Suppressor macrophage treated with lipopolysaccharide for 4 hours (primary cell): ENCODE data around the gene DNAH14.
"Not testable (repeated sequence)": the region's sequence is repeated elsewhere in the genome, so short reads cannot be mapped to it uniquely, and the experiment has no call there.

Source experiments
- DNase-seq: peaks from one replicate; pipeline ENCODE4 v3.0.0-alpha.2; 2020

DNAH14 gene

GRCh38 chr1:225360119-225360518, 430.6 kb downstream of the DNAH14 start:
- DNase-seq, result no peak

GRCh38 chr1:225361176-225361575, 431.7 kb downstream of the DNAH14 start:
- no peak for DNase-seq

GRCh38 chr1:225362805-225363204, 433.3 kb downstream of the DNAH14 start:
- no peak for DNase-seq

DNA sequence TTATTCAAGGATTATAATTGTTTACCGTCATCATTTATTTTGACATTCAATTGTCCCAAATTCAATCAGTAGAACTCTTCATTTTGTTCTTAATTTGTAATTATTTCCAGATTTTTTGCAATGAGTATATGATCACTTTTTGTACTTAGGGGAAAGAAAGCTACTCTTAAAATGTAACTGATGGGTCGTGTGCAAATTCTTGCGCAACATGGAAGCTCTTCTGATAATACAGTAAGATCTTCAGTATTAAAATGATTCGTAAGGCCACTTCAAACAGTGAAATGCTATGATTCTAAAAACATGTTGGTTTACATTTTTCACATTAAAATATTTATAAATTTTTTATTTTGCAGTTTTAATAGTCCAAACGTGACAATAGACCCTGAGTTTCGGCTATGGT, 435.0 kb downstream of the DNAH14 start:
- DNase-seq, result no peak

GRCh38 chr1:225366018-225366417, 436.5 kb downstream of the DNAH14 start:
- DNase-seq, result no peak

DNA sequence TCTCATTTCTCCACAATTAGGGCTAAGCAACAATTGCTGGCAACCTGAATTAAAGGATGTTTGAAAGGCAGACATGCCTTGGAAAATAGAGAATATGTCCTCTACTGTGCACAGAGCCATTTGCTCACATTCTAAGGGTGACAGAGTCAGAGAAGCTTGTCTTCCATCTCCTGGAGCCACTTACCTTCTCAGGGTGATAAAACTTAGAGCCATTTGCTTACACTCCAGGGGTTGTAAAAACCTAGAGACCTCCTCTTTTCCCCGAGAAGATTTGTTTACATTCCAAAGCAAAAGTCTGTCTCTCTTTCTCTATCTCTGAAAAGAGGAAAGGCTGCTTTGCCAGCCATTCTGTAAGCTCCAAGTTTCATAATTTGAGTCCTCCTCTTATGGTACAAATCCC, 437.1 kb downstream of the DNAH14 start:
- no peak for DNase-seq

GRCh38 chr1:225368036-225368552, 438.6 kb downstream of the DNAH14 start:
- DNase-seq, result no peak

- DNase-seq, result no peak
Observed at GRCh38 chr1:225371366-225372010, 442.0 kb downstream of the DNAH14 start.

DNA sequence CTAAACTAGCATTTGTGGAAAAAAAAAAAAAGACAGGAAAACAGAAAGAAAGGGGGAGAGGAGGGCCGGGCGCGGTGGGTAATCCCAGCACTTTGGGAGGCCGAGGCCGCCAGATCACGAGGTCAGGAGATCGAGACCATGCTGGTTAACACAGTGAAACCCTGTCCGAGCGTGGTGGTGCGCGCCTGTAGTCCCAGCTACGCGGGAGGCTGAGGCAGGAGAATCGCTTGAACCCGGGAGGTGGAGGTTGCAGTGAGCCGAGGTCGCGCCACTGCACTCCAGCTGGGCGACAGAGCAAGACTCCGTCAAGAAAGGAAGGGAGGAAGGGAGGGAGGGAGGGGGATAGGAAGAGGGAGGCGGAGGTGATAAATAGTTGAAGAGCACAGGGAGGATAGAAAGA, 443.7 kb downstream of the DNAH14 start:
- DNase-seq, result no peak

- DNase-seq, result no peak
Observed at GRCh38 chr1:225374996-225375395, 445.5 kb downstream of the DNAH14 start.

DNA sequence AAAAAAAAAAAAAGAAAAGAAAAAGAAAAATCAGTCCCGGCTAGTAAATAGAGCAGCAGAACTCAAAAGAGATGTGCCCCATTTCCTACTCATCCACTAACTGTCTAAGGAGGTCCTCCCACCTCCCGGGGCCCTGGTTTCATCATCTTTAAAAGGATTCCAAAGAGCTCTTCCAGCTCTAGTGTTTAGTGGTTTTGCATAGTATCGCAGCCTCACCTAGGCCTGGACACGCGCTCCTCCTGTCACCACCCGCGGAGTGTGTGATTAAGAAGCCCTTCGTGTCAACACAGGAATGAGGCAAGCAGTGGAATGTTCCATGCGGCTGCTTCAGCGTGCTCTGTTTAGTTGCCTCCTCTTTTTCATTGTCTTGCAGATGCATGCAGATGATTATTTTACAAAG, 449.4 kb downstream of the DNAH14 start:
- no peak for DNase-seq

DNA sequence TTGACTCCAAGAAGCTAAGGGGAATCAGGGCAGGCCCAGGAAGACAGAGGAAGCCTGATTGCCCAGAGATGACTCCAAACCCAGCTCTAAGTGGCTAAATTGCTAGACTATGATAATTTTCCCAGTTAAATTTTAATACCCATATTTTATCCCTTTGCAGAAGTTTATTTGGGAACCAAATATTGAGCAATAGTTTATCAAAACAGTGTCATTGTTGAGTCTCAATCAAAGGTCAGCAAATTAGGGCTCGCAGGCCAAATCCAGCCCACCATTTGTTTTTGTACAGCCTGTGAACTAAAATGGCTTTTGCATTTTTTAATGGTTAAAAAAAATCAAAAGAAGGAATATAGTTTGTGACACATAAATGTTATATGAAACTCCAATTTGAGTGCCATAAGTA, 451.2 kb downstream of the DNAH14 start:
- no peak for DNase-seq

GRCh38 chr1:225386860-225387259, 457.4 kb downstream of the DNAH14 start:
- DNase-seq, result not testable (repeated sequence)

DNA sequence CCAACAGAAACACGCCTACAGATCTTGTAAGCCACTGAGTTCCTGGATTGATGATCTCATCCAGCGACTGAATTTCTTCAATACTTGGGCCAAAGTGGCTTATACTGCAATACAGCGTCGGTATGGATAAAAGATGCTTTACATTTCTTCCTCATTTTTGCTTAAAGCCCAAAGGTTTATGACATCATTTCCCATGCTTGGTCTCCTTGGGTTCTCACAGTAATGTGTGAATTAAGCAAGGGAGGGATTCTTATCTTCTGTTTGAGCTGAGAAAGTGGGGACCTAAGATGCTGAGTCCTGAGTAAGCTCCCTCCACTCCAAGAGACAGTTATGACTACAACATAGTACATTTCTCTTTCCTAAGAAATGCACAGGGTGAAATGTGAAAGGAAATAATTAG, 458.9 kb downstream of the DNAH14 start:
- peak; percentile 8 for DNase-seq

- DNase-seq, result no peak
Observed at GRCh38 chr1:225389843-225390242, 460.4 kb downstream of the DNAH14 start.

DNA sequence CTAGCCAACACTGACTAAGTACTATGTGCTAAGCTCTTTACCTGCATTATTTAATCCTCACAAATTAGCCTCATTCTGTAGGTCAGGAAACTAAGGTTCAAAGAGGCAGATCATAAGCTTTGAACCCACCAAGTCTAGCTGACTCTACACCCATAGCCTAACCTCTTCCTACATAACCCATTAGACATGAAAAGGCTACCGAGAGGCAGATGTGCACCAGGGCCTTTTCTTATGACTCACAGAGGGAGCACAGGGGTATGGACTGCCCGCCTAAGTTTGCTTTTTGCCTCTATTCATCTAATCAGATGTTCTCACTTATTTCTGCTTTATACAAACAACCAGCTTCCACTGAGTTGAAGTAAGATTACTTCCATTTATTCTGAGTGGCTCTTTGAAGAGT, 466.9 kb downstream of the DNAH14 start:
- DNase-seq, result no peak

GRCh38 chr1:225400968-225401367, 471.5 kb downstream of the DNAH14 start:
- no peak for DNase-seq

DNA sequence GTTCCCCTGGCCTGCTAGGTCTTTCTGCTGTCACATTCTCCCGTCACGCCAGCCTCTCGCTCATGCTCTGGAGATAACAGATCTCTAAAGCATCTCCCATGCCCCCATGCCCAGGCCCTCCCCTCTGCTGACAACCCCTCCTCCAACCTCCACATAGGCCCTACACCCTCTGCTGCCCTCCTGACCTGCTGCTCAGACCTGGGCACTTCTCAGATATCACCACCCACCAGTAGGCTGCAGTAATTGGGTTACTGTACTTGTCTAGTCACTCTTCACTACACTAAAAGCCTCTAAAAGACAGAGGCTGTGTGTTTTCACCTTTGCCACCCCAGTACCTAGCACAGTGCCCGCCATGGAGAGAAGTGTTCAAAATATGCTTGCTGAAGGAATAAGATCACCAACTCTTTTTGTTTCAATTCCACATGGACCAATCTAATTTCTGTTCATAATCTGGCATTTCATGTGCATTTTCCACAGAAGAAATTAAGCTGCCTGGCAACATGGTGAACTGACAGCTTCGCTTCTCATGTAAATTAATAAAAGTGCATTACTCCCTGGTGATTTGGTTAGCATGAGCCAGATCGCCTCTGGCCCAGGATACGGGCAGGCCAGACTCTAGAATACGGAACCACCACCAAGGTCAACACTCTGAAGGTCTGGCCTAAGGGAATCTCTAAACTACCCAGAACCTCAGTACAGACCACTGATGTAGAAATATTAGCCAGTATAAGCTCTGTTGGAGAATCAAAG, 477.7 kb downstream of the DNAH14 start:
- no peak for DNase-seq

DNA sequence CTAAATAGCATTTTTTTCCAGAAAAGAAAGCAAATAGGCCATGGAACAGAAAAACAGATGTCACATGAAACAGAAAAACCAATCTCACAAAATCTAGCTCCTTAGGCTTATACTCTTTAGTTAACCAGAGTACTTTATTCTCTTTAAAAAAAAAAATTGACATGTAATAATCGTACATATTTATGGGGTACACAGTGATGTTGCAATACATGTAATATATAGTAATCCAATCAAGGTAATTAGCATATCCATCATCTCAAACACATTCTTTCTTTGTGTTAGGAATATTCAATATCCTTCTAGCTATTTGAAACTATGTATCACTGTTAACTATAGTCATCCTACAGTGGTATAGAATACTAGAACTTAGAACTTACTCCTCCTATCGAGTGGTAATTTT, 478.3 kb downstream of the DNAH14 start:
- no peak for DNase-seq

DNA sequence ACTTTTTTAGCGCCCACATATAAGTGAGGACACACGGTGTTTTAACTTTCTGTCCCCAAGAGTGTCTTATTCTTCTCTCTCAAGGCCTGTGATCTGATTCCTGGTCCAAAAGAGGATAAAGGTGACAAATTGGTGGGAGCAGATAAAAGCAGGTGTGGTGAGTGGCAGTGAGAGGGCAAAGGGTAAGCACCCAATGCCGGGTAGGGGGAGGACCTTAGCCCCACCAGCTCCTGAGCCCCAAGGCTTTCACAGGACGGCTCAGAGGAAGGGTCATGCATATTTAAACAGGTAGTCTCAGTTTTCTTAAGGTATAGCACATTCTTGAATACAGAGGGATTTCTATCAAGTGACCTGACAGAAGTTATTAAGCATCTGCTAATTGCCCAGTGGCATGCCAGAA, 478.8 kb downstream of the DNAH14 start:
- DNase-seq, result no peak

GRCh38 chr1:225409051-225409450, 479.6 kb downstream of the DNAH14 start:
- DNase-seq, result no peak

- DNase-seq, result no peak
Observed at GRCh38 chr1:225410036-225410435, 480.6 kb downstream of the DNAH14 start.

DNA sequence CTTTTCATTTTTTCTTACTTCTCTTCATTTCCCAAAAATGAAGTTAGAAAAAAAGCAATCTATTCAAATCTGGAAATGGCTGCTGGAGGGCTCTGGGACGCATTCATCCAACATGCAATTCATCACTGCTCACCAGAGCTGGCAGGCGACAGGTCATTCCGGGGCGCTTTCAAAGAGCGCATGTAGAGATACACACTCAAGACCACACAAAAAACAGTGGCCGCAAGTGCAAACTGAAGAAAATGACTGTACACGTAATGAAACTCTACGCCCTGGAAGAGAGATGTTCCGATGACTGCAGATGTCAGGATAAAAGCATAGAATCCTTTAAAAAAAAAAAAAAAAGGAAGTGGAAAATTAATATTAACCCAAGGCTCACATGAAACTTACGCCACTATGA, 482.8 kb downstream of the DNAH14 start:
- no peak for DNase-seq

GRCh38 chr1:225412803-225413351, 483.4 kb downstream of the DNAH14 start:
- DNase-seq, result no peak
